Smooth muscle cell (in vitro differentiated cells): ENCODE measurements around the gene EPS8. TPM values are rescaled to one million over a fixed set of nuclear protein-coding genes. Genes with fewer than 3 reads are reported as not detected.

ENCODE experiments used
- DNase-seq: peaks from one replicate; lab custom pipeline; 2025; ENCODE audit not compliant: unreplicated experiment; lab: John Stamatoyannopoulos, UW
- H2AFZ ChIP-seq: fragments of 200-600 bp; sonication (generic); 2 replicates; pipeline ENCODE4 v1.6.0; 2016; ENCODE audit warnings: antibody characterized with exemption, low read depth, mild to moderate bottlenecking
- H3F3A ChIP-seq: fragments of 200-600 bp; sonication (generic); 2 replicates; pipeline ENCODE4 v1.6.0; 2017; ENCODE audit warnings: antibody characterized with exemption, low read depth
- H3K27ac ChIP-seq: fragments of 200-600 bp; sonication (generic); 2 replicates; pipeline ENCODE4 v1.5.1; 2016; ENCODE audit warnings: low read depth, mild to moderate bottlenecking
- H3K27me3 ChIP-seq: fragments of 200-600 bp; sonication (generic); 2 replicates; pipeline ENCODE4 v1.6.1; 2016; ENCODE audit warnings: low read depth, mild to moderate bottlenecking
- H3K36me3 ChIP-seq: fragments of 200-600 bp; sonication (generic); 2 replicates; pipeline ENCODE4 v1.5.1; 2016; ENCODE audit warnings: low read depth
- H3K4me1 ChIP-seq: fragments of 200-600 bp; sonication (generic); 2 replicates; pipeline ENCODE4 v1.5.1; 2016; ENCODE audit warnings: low read depth
- H3K4me2 ChIP-seq: fragments of 200-600 bp; sonication (generic); 2 replicates; pipeline ENCODE4 v1.6.0; 2016; ENCODE audit warnings: mild to moderate bottlenecking
- H3K4me3 ChIP-seq: fragments of 200-600 bp; sonication (generic); 2 replicates; pipeline ENCODE4 v1.5.1; 2016; ENCODE audit warnings: mild to moderate bottlenecking
- H3K79me2 ChIP-seq: fragments of 200-600 bp; sonication (generic); 2 replicates; pipeline ENCODE4 v1.6.0; 2016; ENCODE audit warnings: low read depth, mild to moderate bottlenecking
- H3K9ac ChIP-seq: fragments of 200-600 bp; sonication (generic); 2 replicates; pipeline ENCODE4 v1.6.0; 2016; ENCODE audit warnings: low read depth
- H3K9me3 ChIP-seq: fragments of 200-600 bp; sonication (generic); replicated peaks from 2 replicates; pipeline ENCODE4 v1.5.1; 2016; ENCODE audit warnings: low read depth
- H4K20me1 ChIP-seq: fragments of 200-600 bp; sonication (generic); 2 replicates; pipeline ENCODE4 v1.6.0; 2016; ENCODE audit warnings: low read depth
- WGBS: methylation state at CpG from one replicate; pipeline ENCODE4 v1.1.7; 2016; ENCODE audit warnings: low lambda C conversion rate; 5-methylcytosine and 5-hydroxymethylcytosine counted together
- polyA plus RNA-seq: library from polyadenylated mRNA; unstranded; fragments of >200 nt; fragmentation: Nextera tagmentation; extraction: Ambion mirVana; gene quantifications from 2 replicates; pipeline ENCODE4 v1.2.1, GENCODE V29; 2016
- total RNA-seq: library from RNA; depleted of rRNA; stranded (reverse); fragments of >200 nt; gene quantifications from 2 replicates; pipeline ENCODE4 v1.2.3, GENCODE V29; 2014
- TF ChIP-seq, protein P1 (sequence below): fragments of 200-600 bp; sonication (generic); IDR thresholded peaks from 2 replicates; pipeline ENCODE4 v1.5.1; 2017; ENCODE audit warnings: borderline replicate concordance, mild to moderate bottlenecking, antibody characterized with exemption; ENCODE audit not compliant: insufficient read depth, poor library complexity, severe bottlenecking

The EPS8 gene
- total and polyA plus RNA-seq, 2 experiments from 2014 or later, result 27.5 to 68.3 TPM

DNA sequence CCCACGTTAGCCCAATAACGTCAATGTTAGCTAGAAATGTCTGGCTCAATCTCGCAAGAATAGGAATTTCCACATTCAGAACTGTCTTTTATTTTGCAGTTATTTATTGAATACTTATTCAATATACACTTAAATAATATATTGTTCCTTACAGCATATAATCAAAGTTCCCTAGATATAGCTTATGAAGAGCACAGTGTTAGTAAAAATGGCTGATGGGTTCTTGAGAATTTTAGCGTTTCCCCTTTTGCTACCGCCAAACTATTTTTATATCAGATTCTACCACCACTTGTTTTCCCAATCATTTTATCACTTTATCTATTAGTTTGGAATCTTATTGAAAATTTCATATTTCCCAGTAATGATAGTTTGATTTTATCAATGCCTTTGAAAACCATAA, 12.7 kb downstream of the EPS8 start:
- no peaks in the 10 kb centered on the region for H3K36me3 ChIP-seq
- H3K4me2 ChIP-seq, result no peak overlapping the region
- no peak overlapping the region for H3K4me3 ChIP-seq
- DNase-seq, result no peak
- 97% methylated on average over 5 of the region's 5 CpGs for WGBS
- peaks cover 75% of the 10 kb centered on the region for H3K79me2 ChIP-seq
- peaks cover 11% of the 10 kb centered on the region for H3K4me1 ChIP-seq
- peaks cover 8% of the 10 kb centered on the region for H3F3A ChIP-seq
- no peaks in the 10 kb centered on the region for H4K20me1 ChIP-seq
- TF ChIP-seq, protein P1, sequence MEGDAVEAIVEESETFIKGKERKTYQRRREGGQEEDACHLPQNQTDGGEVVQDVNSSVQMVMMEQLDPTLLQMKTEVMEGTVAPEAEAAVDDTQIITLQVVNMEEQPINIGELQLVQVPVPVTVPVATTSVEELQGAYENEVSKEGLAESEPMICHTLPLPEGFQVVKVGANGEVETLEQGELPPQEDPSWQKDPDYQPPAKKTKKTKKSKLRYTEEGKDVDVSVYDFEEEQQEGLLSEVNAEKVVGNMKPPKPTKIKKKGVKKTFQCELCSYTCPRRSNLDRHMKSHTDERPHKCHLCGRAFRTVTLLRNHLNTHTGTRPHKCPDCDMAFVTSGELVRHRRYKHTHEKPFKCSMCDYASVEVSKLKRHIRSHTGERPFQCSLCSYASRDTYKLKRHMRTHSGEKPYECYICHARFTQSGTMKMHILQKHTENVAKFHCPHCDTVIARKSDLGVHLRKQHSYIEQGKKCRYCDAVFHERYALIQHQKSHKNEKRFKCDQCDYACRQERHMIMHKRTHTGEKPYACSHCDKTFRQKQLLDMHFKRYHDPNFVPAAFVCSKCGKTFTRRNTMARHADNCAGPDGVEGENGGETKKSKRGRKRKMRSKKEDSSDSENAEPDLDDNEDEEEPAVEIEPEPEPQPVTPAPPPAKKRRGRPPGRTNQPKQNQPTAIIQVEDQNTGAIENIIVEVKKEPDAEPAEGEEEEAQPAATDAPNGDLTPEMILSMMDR, result no peak
- no peaks in the 10 kb centered on the region for H3K9me3 ChIP-seq
- no peak overlapping the region for H3K27ac ChIP-seq
- H3K9ac ChIP-seq, result no peak overlapping the region
- H2AFZ ChIP-seq, result no peak overlapping the region
- H3K27me3 ChIP-seq, result no peaks in the 10 kb centered on the region

DNA sequence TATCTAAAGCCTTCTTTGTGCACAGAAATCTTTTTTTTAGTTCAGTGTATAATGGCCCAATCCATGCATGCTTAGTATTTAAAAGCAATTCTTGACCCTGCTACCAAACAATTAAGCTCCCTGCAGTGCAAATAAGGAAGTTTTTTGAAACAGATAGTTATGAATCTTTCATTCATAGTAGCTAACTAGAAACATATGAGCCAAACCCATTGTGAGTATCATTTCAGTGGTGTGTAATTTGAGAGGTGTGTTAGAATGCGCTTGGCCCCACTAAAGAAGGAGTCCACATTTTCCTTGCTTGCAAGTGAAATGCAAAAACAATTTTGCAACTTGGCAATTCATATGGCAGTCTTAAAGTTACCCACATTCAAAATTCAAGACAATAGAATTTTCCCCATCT, 14.4 kb downstream of the EPS8 start:
- no peaks in the 10 kb centered on the region for H3K27me3 ChIP-seq
- peaks cover 1% of the 10 kb centered on the region for H4K20me1 ChIP-seq
- WGBS, result 90% methylated on average over 1 of the region's 1 CpG
- no peak overlapping the region for H3K4me3 ChIP-seq
- DNase-seq, result no peak
- H3K4me2 ChIP-seq, result no peak overlapping the region
- H3K79me2 ChIP-seq, result peaks cover 68% of the 10 kb centered on the region
- TF ChIP-seq, protein P1, result no peak
- no peaks in the 10 kb centered on the region for H3K4me1 ChIP-seq
- no peak overlapping the region for H3K27ac ChIP-seq
- H2AFZ ChIP-seq, result no peak overlapping the region
- H3K9me3 ChIP-seq, result no peaks in the 10 kb centered on the region
- no peak overlapping the region for H3K9ac ChIP-seq
- H3F3A ChIP-seq, result no peaks in the 10 kb centered on the region
- H3K36me3 ChIP-seq, result no peaks in the 10 kb centered on the region

DNA sequence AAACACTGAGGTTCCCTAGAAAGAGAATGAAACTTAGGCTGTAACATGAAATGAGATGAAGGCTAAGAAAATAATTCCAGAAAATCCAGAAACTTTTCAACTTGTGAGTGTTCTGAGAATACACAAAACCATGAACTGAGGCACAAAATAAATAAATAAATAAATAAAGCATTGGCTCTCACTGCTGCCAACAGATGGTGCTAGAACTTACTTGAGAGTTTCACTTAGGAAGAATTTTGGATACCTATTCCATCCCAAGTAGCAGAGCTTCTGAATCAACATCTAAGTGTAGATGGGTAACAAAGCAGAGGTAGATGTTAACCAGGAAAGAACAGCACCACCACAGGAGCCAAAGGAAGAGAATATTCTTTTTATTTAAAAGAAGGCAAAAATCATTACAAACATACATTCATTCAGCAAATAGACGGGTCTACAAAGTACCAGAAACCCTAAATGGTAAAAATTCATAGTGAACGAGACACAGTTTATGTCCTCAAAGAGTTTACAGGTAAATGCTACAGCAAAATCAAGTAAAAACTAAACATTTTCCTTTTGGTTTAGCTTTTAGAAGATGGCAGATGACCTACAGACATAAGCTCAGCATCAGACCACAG, 16.7 kb downstream of the EPS8 start:
- WGBS, result 97% methylated on average over 2 of the region's 2 CpGs
- Histone ChIP-seq H3K27me3 (no peaks in the 10 kb centered on the region), H3K9me3 (no peaks in the 10 kb centered on the region), H3K4me3 (no peak overlapping the region), H3F3A (no peaks in the 10 kb centered on the region), H3K4me1 (no peaks in the 10 kb centered on the region), H2AFZ (no peak overlapping the region), H3K36me3 (no peaks in the 10 kb centered on the region), H3K79me2 (peaks cover 64% of the 10 kb centered on the region), H3K27ac (no peak overlapping the region), H3K4me2 (no peak overlapping the region), H3K9ac (no peak overlapping the region), H4K20me1 (peaks cover 4% of the 10 kb centered on the region)
- TF ChIP-seq, protein P1, result peak; percentile 42
- no peak for DNase-seq

DNA sequence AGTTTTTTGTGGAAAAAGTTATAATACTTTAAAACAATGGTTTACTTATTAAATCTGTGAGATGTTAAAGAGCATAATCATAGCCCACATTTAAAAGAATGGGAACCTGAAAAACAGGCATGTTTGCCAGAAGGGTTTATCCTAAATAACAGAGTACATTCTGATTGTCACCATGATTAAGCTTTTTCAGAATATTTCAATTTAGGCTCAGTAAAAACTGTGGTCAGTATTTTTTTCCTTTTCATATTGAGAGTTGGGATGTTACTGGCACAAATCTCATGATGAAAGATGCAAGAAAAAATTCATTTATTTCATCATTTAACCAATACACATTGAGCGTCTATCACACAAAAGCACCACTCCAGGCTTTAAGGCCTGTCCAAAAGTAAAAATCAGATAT, 18.6 kb downstream of the EPS8 start:
- WGBS, result 96% methylated on average over 1 of the region's 1 CpG
- Histone ChIP-seq H4K20me1 (peaks cover 4% of the 10 kb centered on the region), H3K36me3 (no peaks in the 10 kb centered on the region), H3K9me3 (no peaks in the 10 kb centered on the region), H3K27ac (peak overlapping the region; percentile 43), H3K9ac (no peak overlapping the region), H3K4me1 (no peaks in the 10 kb centered on the region), H3K27me3 (no peaks in the 10 kb centered on the region), H3K79me2 (peaks cover 62% of the 10 kb centered on the region), H2AFZ (no peak overlapping the region), H3F3A (no peaks in the 10 kb centered on the region), H3K4me3 (no peak overlapping the region), H3K4me2 (no peak overlapping the region)
- no peak for DNase-seq
- TF ChIP-seq, protein P1, result no peak
